Endometrial microvascular endothelial cells (primary cell): ENCODE measurements around the gene LAMA2. TPM values are rescaled to one million over a fixed set of nuclear protein-coding genes. Genes with fewer than 3 reads are reported as not detected.

Source experiments
- in situ Hi-C: cut with HindIII; loops from 2 replicates; pipeline ENCODE4 v1.10.0; 2017; ENCODE audit warnings: low sequenced_read_pairs, low pct_unique_long_range_greater_than_20kb; ENCODE audit errors: inconsistent ontology term
- total RNA-seq: library from RNA; depleted of rRNA; stranded (reverse); fragments of >200 nt; gene quantifications from one replicate; pipeline ENCODE4 v1.2.3, GENCODE V29; 2015; ENCODE audit errors: inconsistent ontology term

The LAMA2 gene
- total RNA-seq, 1 donor from 2014 or later: 0.19 TPM

DNA sequence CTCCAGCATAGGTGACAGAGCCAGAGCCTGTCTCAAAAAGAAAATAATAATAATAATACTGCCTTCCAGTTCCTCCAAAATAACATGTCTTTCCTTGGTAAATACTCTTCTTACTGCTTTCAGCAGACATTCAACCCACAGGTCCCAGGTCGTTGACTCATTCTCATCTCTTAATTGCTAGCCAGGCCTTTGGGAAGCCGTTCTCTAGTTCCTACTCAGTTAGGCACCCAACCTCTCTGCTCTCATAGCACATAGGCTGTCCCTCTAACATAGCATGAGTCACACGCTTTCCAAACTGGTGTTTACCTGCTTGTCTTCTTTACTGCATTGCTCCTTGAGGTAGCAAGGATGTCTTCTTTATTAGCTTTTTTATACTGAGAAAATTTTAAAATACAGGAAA is 98.8 kb downstream of the LAMA2 start:
- in situ Hi-C loops: no loop called here

DNA sequence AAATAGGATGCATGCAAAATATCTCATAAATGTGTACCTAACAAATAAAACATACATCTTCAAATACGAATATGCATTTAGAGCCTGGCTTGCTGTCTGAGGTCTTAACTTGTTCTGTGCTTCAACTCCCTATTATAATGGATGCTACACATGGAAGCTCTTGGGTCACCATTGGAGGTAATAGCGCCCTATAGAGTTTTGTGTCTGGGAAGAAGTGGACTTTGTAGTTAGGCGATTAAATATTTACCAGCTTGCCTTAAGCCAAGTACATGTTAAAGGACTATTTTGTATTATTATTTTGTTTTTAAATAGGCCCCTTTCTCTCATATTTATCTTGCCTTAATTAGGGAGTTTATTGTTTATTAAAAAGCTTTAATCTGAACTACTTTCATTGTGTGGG is 107.4 kb downstream of the LAMA2 start:
- in situ Hi-C loops: no loop called here

DNA sequence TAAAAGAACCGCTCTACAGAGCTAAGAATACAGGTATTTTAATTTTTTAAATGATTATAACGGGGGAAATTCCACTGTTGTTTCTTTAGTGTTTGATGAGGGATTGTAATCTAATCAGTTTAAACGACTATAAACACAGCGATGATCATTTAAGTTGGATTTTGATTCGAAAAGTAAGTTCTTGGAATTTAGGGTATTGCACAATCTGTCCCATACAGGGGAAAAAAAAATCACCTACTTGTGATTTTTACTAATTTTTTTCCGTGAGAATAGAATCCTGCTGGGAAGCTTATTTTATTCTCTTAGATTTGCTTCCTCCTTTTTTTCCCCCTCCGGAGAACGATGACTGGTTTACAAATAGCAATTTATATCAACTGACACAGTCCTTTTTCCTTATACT is 108.0 kb downstream of the LAMA2 start:
- in situ Hi-C loops: no loop called here

DNA sequence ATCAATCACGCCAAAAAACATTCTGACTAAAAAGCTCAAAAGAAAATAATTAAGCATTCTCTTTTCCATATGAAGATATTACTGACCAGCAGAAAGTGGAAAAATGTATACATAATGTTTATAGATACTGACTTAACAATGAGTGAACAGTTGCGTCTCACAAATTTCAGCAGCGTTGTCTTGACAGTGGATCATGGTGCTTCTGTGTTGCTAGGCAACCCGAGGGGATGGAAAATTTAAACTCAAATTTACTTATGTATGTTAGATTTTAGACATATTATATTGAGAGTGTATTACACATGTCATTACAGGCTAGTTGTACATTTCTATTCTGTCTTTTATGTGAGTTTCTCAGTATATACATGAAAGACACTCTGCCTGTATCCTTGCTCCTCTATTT is 110.2 kb downstream of the LAMA2 start:
- in situ Hi-C loops: no loop called here

DNA sequence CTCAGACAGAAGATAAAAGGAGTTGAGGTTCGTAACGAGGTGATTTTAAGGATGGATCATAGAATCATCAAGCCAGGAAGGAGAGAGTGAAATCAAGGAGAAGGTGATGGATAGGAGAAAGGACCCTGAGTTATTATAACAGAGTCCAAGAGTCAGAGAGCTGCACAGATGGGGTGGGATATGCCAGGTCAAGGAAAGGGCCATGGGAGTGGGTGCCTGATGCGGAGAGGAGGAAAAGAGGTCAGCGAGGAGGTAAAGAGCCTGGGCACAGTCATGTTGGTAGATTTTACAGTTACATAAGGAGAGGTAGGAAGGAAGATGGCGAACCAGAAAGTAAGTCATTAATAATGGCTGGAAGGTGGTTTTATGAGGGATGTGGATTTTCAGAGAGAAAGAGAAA is 114.9 kb downstream of the LAMA2 start:
- in situ Hi-C loops: no loop called here

DNA sequence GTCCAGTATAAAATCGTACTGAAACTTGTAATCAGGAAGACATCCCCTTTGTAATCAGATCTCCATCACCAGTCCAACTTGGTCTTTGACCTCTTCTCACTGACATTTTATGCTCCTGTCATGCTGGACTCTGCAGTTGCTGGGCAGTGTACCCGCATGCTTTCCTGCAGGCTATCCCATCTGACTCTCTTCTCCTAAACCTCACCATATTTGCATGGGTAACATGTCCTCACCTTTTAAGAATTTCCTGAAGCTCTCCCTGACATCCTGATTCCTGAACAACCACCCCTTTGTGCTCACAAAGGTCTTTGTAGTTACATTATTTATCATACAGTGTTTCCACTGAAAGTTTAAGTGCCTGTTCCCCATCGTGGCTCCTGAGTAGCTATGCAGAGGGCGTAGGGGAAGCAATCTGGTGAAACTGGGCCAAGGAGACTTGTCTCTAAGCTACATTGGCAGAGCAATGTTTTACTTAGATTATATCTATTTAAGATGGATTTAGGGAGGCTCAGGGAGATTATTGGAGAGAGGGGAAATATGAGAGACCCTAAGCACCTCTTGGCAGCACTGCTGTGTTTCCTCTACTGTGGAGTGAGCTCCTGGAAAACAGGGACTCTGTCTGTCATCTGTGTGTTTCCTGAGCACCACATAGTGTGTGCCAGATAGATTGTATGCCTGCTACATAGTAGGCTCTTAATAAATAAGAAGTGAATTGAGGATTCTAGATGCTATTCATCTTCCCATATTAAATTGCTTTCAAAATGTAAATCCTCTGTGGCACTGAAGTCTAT is 124.0 kb downstream of the LAMA2 start:
- in situ Hi-C loops: no loop called here

DNA sequence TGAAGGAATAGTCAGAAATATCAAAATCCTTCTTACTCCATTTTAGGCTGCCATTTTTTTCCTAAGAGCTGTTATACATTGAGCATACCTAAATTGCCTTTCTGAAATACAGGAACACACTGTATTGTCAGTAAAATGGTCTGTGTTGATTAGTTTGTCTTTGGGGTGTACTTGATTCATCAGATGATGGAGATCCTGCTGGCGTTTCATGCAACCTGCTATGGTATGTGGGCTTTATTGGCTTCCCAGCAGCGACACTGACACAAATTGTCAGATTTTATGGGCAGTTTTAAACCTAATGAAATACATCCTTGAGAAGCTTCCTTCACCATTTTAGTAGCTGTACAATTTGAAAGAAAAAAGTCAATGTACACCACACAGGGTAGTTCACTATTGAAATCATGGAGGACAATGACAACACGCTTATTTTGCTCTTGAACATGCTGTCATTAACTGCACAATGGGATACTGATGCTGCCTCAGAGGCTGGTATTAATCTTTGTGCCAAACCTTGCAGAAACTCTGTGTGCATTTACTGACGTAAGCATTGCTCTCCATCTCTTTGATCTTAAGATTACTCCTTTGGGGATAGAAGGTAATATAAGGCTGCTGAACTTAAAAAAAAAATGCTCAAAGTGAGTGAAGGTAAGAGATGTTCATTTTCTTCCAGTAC is 124.9 kb downstream of the LAMA2 start:
- in situ Hi-C loops: no loop called here

DNA sequence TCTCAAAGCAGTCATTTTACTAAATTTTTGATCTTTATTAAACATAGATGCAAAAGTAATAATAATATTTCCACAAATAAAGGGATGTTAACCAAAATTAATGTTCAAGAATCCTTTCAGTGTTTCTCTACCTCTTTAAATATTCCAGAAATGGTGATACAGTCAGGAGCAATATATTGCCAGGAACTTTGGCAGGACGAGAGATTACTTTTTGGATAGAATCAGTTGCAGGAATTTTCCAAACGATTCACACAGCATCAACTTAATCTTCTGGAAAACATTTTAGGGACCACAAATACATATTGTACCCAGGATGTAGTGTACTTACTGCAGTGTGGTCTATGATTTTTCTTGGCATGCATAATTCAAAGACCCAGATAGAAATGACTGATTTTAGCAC is 125.7 kb downstream of the LAMA2 start:
- in situ Hi-C loops: no loop called here

DNA sequence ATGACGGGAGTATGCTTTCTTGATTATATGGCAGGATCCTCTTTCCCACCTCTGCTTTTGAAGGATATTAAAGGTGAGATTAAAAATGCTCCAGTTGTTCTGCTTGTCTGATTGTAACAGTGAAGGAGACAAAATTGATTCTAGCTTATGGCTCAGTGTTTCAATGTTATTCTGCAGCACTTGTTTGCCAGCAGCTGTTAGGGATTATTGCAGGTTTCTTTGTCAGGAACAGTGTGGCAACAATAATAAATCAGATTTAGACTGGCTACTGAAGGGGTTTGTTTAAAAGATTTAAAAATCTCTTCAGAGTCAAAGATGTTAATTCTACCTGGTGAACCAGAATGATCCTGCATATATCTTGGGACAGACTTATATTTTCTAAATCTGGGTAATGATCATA is 126.9 kb downstream of the LAMA2 start:
- in situ Hi-C loops: no loop called here

DNA sequence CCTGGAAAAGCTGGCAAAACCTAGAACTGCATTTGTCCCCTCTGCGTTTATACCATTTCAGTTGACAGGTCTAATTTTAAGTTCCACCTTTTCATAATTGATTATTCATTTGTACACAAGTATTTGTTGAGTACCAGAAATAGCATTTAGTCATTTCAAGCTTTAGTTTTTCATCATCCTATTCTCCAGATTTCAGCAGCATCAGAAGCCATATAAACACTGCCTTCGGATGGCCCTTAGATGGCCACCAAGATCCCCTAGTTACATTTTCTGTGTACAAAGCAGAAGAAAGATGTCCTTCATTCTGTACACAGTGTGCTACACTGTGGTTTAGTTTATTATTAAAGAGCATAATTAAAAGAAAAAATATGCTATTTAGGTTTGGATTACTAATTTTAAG is 131.4 kb downstream of the LAMA2 start:
- in situ Hi-C loops: no loop called here

DNA sequence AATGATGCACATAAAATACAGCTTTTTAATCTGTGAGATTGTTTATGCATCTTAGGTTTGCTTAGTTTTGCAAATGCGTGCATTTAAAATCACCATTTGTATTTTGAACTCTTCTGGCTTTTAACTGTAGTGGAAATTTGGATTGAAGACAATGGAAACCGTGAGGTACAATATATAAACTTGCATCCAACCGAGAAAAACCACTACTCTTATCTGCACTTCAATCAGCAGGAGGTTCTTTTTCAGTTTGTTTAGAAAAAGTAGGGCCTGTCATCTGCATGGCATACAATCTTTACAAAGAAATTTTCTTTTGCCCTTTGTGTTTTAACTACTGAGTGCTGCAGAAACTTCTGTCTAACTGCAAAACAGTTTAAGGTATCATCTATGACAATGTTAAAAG is 132.8 kb downstream of the LAMA2 start:
- in situ Hi-C loops: no loop called here

DNA sequence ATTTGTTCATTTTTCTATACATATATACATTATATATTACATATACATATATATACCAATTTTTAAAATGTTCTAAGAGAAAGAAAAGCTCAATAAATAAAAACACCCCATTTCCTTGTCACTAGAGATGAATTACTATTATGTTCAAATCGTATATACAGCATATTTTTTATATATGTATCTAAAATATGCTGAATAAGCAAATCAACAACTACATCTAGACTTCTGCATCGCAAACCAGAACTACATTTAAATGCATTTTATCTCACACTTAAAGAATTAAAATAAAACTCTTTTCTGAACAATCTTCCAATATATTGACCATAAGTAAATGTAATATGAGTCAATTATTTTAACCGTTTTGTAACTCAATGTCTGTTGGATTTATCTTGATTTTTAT is 133.9 kb downstream of the LAMA2 start:
- in situ Hi-C loops: no loop called here

DNA sequence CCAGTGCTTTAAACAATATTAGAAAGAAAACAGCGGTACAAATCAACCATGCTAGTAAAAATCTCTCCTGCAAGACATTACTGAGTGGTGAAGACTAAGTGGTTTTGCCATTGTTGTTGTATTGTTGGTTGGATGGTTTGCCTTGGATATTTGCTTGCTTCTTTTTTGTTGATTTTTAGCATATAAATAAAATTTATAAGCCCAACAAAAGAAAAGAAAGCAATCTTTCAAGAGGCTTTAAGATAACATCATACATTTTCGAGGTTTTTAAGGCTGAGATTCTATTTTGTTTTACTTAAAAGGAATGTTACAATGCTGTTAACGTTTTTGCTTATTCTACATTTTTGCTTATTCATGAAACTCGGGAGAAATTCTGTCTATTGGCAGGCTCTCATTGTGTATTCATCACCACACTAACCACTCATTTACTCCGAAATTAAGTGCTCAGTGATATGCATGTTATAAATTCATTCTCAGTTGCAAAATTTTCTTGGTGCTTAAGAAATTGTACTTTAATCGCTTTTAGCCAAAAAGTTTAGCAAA is 139.1 kb downstream of the LAMA2 start:
- in situ Hi-C loops: no loop called here

DNA sequence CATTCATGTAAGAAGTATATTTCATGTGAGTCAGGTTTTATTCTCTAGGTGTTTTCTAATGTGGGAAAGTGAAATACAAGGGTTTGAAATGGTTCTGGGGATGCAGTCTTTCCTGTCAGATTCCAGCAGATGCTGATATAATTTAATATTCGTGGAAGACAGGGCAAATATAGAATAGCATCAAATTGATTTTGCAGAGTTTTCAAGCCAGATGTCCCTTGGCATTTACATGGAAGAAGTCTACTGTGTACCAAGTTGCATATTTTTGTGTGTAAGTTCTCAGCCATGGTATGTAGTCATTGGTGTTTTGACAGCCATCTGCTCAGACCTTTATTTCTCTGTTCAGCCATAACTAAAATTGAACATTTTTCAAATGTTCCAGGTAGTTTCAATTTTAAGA is 143.7 kb downstream of the LAMA2 start:
- in situ Hi-C loops: no loop called here

DNA sequence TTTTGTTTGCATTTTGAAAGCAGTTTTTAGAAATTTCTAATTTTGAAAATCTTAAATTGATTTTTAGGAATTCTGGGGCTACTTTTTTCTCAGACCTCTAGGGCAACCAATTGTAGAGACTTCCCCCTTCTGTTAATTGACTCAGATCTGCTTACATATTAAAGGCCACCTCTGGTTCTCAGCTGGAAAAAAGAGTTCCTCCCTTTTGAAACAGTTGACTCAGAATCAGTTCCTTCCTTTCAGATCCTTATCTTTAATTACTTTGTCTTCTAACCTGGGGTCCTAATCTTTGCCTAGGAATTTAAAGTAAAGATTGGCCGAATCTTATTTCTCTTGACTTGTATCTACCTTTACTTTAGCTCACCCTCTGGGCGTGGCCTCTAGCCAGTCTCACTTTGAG is 146.8 kb downstream of the LAMA2 start:
- in situ Hi-C loops: no loop called here

DNA sequence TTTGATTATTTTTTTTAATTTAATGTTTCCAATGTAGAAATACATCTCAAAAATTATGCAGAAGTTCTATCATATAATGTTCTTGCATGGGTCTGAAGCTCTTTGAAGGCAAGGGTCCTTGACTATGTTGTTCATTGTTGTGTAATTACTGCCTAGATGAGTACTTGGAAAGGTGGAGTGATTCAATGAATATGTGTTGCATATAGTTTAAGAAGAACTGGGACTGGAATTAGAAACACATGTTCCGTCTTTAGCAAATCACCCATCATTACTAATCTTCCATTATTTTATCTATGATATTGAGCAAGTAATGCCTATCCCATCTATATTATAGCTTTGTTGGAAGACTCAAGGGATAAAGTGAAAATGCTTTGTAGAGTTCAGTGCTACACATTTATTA is 147.3 kb downstream of the LAMA2 start:
- in situ Hi-C loops: no loop called here

DNA sequence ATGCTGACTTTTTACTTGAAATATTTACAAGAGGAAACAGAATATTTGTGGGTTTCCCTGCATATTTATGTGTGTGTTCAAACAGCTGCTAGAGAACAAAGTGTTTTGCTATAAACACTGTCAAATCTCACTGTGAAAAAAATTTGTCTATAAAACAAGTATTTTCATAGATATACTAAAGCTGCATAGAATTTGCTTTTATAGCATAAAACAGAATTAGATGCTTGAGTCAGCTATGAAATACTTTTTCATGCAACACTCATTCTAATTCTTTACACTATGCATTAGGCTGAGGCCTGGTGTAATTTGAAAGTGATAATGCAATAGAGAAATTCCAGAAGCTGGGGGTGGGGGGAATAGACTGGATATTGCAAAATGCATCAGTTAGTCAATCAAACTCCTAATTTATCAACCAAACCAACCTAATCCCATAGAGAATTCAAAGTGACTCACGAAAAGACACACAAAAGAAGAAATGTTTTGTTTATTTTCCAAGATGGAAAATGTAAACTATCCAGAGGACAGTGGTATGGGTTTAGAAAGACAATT is 148.2 kb downstream of the LAMA2 start:
- in situ Hi-C loops: no loop called here

DNA sequence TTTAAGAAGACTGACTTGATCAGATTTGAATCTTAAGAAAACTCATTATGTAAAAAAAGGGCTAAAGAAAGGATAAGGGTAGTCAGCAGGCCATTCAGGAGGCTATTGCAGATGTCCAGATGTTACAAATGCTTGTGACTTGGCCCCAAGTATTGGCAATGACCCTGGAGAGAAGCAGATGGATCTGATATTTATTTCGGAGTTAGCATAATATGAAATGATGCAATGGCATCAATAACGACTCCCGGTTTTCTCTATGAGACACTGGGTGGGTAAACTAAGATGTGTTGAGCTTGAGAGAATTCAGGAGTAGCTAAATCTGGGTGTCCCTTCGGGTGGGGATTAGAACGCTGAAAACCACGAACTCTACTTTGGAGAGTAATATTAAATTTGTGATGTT is 149.7 kb downstream of the LAMA2 start:
- in situ Hi-C loops: no loop called here

DNA sequence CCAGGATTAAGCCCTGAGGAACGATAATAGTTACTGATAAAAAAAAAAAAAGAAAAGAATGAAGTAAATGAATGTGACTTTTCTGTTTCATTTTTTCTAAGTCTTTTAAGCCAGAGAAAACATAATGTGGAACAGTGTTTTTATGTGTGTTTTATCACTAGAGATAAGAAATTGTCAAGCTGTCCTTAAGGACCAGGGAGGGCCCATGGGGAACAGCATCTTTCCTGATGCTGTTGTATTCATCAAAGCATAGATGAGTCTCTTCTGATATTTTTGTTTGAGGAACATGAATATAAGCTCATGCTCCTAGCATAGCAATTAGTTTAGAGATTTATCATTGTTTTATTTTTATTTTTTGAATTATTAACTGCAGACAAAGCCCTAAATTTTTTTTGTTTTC is 150.2 kb downstream of the LAMA2 start:
- in situ Hi-C loops: no loop called here

DNA sequence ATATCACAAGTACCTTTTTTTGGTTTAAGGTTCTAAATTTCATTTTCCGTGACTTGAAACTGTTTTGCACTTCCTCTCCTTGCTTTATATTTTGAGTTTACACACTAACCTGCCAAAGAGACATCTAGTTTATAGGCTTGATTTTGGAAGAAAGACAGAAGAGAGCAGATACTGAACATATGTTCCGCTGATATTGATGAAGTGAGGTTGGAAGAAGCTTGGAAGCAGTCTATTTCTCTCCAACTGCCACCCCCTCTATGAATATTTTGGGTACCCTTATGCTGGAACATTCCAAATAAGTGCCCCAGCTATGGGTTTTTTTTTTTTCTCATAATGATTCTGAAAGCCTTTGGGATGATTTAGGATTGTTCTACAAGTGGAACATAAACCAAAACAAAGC is 150.6 kb downstream of the LAMA2 start:
- in situ Hi-C loops: no loop called here
